ENCODE results near the gene ID2.

- TF ChIP-seq ZNF274 (IDR thresholded peaks at IDR 0.05; ENCODE audit: low read depth, low read length) (no peak), EZH2 (IDR thresholded peaks at IDR 0.05) (no peak), ELF1 (IDR thresholded peaks at IDR 0.05; ENCODE audit: borderline replicate concordance, low read depth) (no peak), TCF7L2 (IDR thresholded peaks at IDR 0.05; ENCODE audit: borderline replicate concordance, extremely low read depth, insufficient read depth, insufficient read length) (no peak)
- TF ChIP-seq, protein P1, sequence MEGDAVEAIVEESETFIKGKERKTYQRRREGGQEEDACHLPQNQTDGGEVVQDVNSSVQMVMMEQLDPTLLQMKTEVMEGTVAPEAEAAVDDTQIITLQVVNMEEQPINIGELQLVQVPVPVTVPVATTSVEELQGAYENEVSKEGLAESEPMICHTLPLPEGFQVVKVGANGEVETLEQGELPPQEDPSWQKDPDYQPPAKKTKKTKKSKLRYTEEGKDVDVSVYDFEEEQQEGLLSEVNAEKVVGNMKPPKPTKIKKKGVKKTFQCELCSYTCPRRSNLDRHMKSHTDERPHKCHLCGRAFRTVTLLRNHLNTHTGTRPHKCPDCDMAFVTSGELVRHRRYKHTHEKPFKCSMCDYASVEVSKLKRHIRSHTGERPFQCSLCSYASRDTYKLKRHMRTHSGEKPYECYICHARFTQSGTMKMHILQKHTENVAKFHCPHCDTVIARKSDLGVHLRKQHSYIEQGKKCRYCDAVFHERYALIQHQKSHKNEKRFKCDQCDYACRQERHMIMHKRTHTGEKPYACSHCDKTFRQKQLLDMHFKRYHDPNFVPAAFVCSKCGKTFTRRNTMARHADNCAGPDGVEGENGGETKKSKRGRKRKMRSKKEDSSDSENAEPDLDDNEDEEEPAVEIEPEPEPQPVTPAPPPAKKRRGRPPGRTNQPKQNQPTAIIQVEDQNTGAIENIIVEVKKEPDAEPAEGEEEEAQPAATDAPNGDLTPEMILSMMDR (IDR thresholded peaks at IDR 0.05 in 2 of 3, conservative IDR thresholded peaks at IDR 0.05 in 1 of 3; ENCODE audit: borderline replicate concordance in 1 of 3, insufficient read depth in 1 of 3, low read depth in 2 of 3, low read length in 2 of 3), result no peak
- TF ChIP-seq, protein P2, sequence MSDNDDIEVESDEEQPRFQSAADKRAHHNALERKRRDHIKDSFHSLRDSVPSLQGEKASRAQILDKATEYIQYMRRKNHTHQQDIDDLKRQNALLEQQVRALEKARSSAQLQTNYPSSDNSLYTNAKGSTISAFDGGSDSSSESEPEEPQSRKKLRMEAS (IDR thresholded peaks at IDR 0.05), result no peak
Observed at GRCh38 chr2:8676921-8677645, 4.8 kb upstream of the ID2 start.
